Measurements from ENCODE around the gene ZNF32. TPM values are rescaled to one million over a fixed set of nuclear protein-coding genes. Genes with fewer than 3 reads are reported as not detected.

Gene ZNF32
- total RNA-seq, 1 experiment from 2014 or later: 23.9 TPM

GRCh38 chr10:43681721-43682120, 33.0 kb upstream of the ZNF32 start:
- H3K4me3 Mint-ChIP-seq: no peak overlapping the region
- H3K36me3 Mint-ChIP-seq: no peaks in the 10 kb centered on the region; the same call in 1 of the 2 replicates
- H3K27me3 Mint-ChIP-seq (ENCODE audit: low read depth): peaks cover 3% of the 10 kb centered on the region
- peaks cover 4% of the 10 kb centered on the region; the same call in 1 of the 2 replicates for H3K4me1 Mint-ChIP-seq
- ATAC-seq (no peak), DNase-seq (ENCODE audit: low spot score) (no peak)
- H3K27ac Mint-ChIP-seq: no peak overlapping the region
- peaks cover 9% of the 10 kb centered on the region for H3K9me3 Mint-ChIP-seq
- ChIA-PET POLR2A (no interaction called here), CTCF (interaction anchor here (0.6 to 2.8 kb wide), 4 partner anchors 9 to 1975 kb away, joined by 3 to 16 read pairs (median 9); no protein-coding TSS in a partner anchor)
- TF ChIP-seq ZNF423 (CRISPR knock-in tag; IDR thresholded peaks at IDR 0.05): no peak
- TF ChIP-seq ZNF425 (CRISPR knock-in tag; conservative IDR thresholded peaks at IDR 0.05): no peak
- TF ChIP-seq ATF3 (CRISPR knock-in tag; conservative IDR thresholded peaks at IDR 0.05): no peak
- TF ChIP-seq CREB1 (CRISPR knock-in tag; IDR thresholded peaks at IDR 0.05): no peak
- TF ChIP-seq USF2 (CRISPR knock-in tag; IDR thresholded peaks at IDR 0.05): no peak
- TF ChIP-seq ZNF121 (CRISPR knock-in tag; IDR thresholded peaks at IDR 0.05): no peak
- TF ChIP-seq IRF1 (CRISPR knock-in tag; IDR thresholded peaks at IDR 0.05): no peak
- TF ChIP-seq TCF7 (CRISPR knock-in tag; IDR thresholded peaks at IDR 0.05; ENCODE audit: low read depth): no peak
- no peak for TF ChIP-seq ZBTB43 (CRISPR knock-in tag; IDR thresholded peaks at IDR 0.05)
- TF ChIP-seq TP53 (CRISPR knock-in tag; IDR thresholded peaks at IDR 0.05): no peak
- no peak for TF ChIP-seq CTCF (IDR thresholded peaks at IDR 0.05)

GRCh38 chr10:43681220-43681619, 32.5 kb upstream of the ZNF32 start:
- Mint-ChIP-seq H3K4me1 (peaks cover 4% of the 10 kb centered on the region; the same call in 1 of the 2 replicates), H3K9me3 (peaks cover 9% of the 10 kb centered on the region), H3K36me3 (no peaks in the 10 kb centered on the region; the same call in 1 of the 2 replicates), H3K4me3 (no peak overlapping the region), H3K27me3 (ENCODE audit: low read depth) (no peaks in the 10 kb centered on the region), H3K27ac (no peak overlapping the region)
- DNase-seq (ENCODE audit: low spot score) (no peak), ATAC-seq (no peak)
- ChIA-PET CTCF (interaction anchor here (2.8 kb wide), 1 partner anchor 11 kb away, joined by 16 read pairs; no protein-coding TSS in a partner anchor), POLR2A (no interaction called here)
- no peak for TF ChIP-seq GABPB1 (CRISPR knock-in tag; IDR thresholded peaks at IDR 0.05)
- no peak for TF ChIP-seq TP53 (CRISPR knock-in tag; IDR thresholded peaks at IDR 0.05)
- TF ChIP-seq PRDM15 (CRISPR knock-in tag; IDR thresholded peaks at IDR 0.05): no peak
- TF ChIP-seq ZNF138 (CRISPR knock-in tag; conservative IDR thresholded peaks at IDR 0.05): no peak
- TF ChIP-seq ZNF281 (CRISPR knock-in tag; IDR thresholded peaks at IDR 0.05): no peak
- TF ChIP-seq ATF6 (CRISPR knock-in tag; IDR thresholded peaks at IDR 0.05): no peak

Measured in WTC11 (cell line).